MCF 10A (cell line): ENCODE measurements around the gene DUSP7. TPM values are rescaled to one million over a fixed set of nuclear protein-coding genes. Genes with fewer than 3 reads are reported as not detected.

Experiments
- BruUV-seq: library from RNA; stranded (reverse); fragments of 400-500 nt; replicated peaks from 2 replicates; lab custom pipeline; 2021; lab: Mats Ljungman, UMichigan
- CTCF ChIA-PET: fragments of 300-600 bp; sonication (Branson Sonifier 250); formaldehyde crosslinking; extraction: SDS; loops from one replicate; lab custom pipeline; 2021; ENCODE audit warnings: antibody characterized with exemption, inconsistent platforms; lab: Yijun Ruan, JAX
- POLR2A ChIA-PET: fragments of 300-600, 350-650 bp; sonication (Branson Sonifier 250); formaldehyde crosslinking; extraction: SDS; loops from one replicate; lab custom pipeline; 2020; ENCODE audit warnings: antibody characterized with exemption, inconsistent platforms; lab: Yijun Ruan, JAX
- DNase-seq: peaks from one replicate; pipeline ENCODE4 v3.0.0-alpha.2; 2018; ENCODE audit not compliant: unreplicated experiment
- H3K27ac Mint-ChIP-seq: one replicate; pipeline ENCODE4 v1.8.0; 2022; ENCODE audit warnings: mild to moderate bottlenecking, low read depth, mixed read lengths; ENCODE audit not compliant: unreplicated experiment
- H3K27me3 Mint-ChIP-seq: one replicate; pipeline ENCODE4 v1.8.0; 2022; ENCODE audit warnings: mixed read lengths; ENCODE audit not compliant: insufficient read depth, unreplicated experiment
- H3K36me3 Mint-ChIP-seq: one replicate; pipeline ENCODE4 v1.8.0; 2022; ENCODE audit warnings: mild to moderate bottlenecking, moderate library complexity, mixed read lengths; ENCODE audit not compliant: insufficient read depth, unreplicated experiment
- H3K4me1 Mint-ChIP-seq: one replicate; pipeline ENCODE4 v1.8.0; 2022; ENCODE audit warnings: mixed read lengths; ENCODE audit not compliant: insufficient read depth, unreplicated experiment
- H3K4me3 Mint-ChIP-seq: one replicate; pipeline ENCODE4 v1.8.0; 2022; ENCODE audit warnings: mild to moderate bottlenecking, moderate library complexity, mixed read lengths; ENCODE audit not compliant: unreplicated experiment
- H3K9me3 Mint-ChIP-seq: one replicate; pipeline ENCODE4 v1.8.0; 2022; ENCODE audit warnings: mixed read lengths; ENCODE audit not compliant: unreplicated experiment
- intact Hi-C: fragments of 100-400 bp; cut with micrococcal nuclease; formaldehyde crosslinking; loops from 2 replicates; pipeline ENCODE4 v1.14.1; 2022
- total RNA-seq: library from RNA; stranded (reverse); gene quantifications from 2 replicates; pipeline ENCODE4 v1.2.3, GENCODE V29; 2022
- TF ChIP-seq, protein P1 (sequence below): fragments of 200-600 bp; IDR thresholded peaks from one replicate; pipeline ENCODE4 v1.8.0; 2022; ENCODE audit warnings: antibody characterized with exemption, mild to moderate bottlenecking; ENCODE audit not compliant: unreplicated experiment

DUSP7 gene
- total RNA-seq, 1 experiment from 2014 or later = 69.1 TPM

DNA sequence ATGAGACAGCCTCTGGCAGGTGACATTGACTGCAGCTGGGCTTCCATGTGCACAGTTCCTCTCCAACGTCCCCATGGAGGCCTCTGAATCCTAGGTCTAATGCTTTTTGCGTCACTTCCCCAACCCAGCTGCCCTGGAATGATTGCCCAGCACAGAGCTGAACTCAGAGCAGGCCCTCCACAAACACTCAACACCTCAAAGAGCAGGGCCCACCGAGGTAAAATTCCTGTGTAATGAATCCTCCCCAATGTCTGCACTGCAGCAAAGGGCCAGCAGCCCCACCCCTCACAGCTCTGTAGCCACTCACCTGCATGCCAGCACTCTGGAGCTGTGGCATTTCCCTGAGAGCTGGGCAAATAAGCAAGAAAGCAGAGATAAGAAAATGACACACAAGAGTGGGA lies 42.6 kb upstream of the DUSP7 start:
- no peaks in the 10 kb centered on the region for H3K27me3 Mint-ChIP-seq
- no peak for DNase-seq
- no peak overlapping the region for H3K4me3 Mint-ChIP-seq
- no TSS peak for BruUV-seq
- CTCF ChIA-PET = interaction anchor here (0.6 to 1.4 kb wide), 2 partner anchors 46 to 55 kb away, joined by 3 to 4 read pairs; no protein-coding TSS in a partner anchor
- H3K9me3 Mint-ChIP-seq = no peaks in the 10 kb centered on the region
- TF ChIP-seq, protein P1, sequence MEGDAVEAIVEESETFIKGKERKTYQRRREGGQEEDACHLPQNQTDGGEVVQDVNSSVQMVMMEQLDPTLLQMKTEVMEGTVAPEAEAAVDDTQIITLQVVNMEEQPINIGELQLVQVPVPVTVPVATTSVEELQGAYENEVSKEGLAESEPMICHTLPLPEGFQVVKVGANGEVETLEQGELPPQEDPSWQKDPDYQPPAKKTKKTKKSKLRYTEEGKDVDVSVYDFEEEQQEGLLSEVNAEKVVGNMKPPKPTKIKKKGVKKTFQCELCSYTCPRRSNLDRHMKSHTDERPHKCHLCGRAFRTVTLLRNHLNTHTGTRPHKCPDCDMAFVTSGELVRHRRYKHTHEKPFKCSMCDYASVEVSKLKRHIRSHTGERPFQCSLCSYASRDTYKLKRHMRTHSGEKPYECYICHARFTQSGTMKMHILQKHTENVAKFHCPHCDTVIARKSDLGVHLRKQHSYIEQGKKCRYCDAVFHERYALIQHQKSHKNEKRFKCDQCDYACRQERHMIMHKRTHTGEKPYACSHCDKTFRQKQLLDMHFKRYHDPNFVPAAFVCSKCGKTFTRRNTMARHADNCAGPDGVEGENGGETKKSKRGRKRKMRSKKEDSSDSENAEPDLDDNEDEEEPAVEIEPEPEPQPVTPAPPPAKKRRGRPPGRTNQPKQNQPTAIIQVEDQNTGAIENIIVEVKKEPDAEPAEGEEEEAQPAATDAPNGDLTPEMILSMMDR = no peak
- intact Hi-C loops = no loop called here
- POLR2A ChIA-PET = no interaction called here
- H3K4me1 Mint-ChIP-seq = no peaks in the 10 kb centered on the region
- no peaks in the 10 kb centered on the region for H3K36me3 Mint-ChIP-seq
- H3K27ac Mint-ChIP-seq = no peak overlapping the region

DNA sequence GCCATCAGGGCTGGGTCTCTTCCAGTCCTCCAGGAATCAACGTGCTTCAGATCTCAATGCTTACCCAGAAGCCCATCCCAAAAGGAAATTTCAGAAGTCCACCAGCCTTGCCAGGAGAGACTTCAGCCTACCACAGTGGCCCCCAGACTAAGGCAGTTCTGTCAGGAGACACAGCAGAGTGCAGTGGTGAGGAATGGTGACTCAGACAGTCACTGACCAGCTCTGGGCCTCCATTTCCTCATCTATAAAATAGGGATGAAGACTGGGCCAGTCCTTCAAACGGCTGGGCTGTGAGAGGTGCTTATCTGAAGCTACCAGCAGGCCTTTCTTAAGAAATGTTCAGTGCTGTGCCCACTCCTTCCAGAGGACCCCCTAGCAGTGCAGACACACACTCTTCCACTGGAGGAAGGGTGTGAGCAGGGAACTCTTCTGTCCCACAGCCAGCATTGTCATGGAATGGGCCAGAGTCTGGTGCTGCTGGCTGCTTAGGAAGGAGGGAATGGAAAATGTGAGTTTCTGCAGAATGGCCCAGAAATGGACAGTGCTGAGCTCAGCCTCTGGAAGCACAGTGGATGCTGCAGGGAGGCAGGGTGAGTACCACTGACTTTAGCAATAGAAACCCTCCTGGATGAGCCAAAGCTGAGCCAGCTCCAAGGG lies 41.6 kb upstream of the DUSP7 start:
- H3K9me3 Mint-ChIP-seq = no peaks in the 10 kb centered on the region
- no peaks in the 10 kb centered on the region for H3K27me3 Mint-ChIP-seq
- no peak overlapping the region for H3K27ac Mint-ChIP-seq
- no TSS peak for BruUV-seq
- H3K36me3 Mint-ChIP-seq = no peaks in the 10 kb centered on the region
- H3K4me1 Mint-ChIP-seq = no peaks in the 10 kb centered on the region
- TF ChIP-seq, protein P1 = no peak
- POLR2A ChIA-PET = no interaction called here
- CTCF ChIA-PET = interaction anchor here (0.8 kb wide), 2 partner anchors 53 to 286 kb away, joined by 3 to 4 read pairs; no protein-coding TSS in a partner anchor
- no peak for DNase-seq
- H3K4me3 Mint-ChIP-seq = no peak overlapping the region
- intact Hi-C loops = no loop called here

DNA sequence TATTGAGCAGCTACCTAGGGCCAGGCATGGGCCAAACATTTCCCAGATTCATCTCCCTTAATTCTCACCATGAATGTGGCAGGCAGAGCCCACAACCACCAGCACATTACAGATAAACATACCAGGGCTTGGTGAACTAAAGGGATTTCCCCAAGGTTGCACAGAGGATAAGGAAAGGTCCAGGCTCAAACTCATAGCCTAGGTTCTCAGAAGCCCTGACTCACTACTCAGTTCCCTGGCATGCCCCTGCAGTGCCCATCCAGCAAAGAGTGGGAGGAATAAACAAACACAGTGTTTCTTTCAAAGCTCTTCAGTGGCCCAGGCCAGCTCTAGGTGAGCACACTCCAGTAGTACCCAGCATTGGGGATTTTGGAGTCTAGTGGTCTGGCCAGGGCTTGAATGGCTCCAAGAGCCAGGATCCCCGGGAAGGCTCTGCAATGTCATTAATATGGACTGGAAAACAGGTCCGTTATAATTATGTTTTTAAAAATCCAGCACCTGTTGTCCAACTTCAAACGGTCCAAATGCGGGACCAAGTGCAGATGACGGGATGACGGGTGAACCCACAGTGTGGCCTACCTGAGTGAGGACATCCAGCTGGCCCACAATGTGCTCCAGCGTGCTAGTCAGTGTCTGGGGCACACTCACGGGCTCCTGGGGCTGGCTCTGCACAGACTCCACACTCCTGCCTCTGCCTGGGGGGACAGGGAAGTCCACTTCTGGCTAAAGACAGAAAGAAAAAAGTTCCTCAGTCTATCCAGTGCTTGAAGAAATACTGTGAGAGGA lies 39.8 kb upstream of the DUSP7 start:
- peak overlapping the region; percentile 58 for H3K27ac Mint-ChIP-seq
- TF ChIP-seq, protein P1 = no peak
- peak; percentile 9 for DNase-seq

More for the DNA sequence above, 39.8 kb upstream of the DUSP7 start:
- Mint-ChIP-seq H3K27me3 (no peaks in the 10 kb centered on the region), H3K4me1 (no peaks in the 10 kb centered on the region), H3K4me3 (no peak overlapping the region), H3K9me3 (no peaks in the 10 kb centered on the region), H3K36me3 (no peaks in the 10 kb centered on the region)
- CTCF ChIA-PET = interaction anchor here (0.7 to 2.3 kb wide), 2 partner anchors 27 to 66 kb away, joined by 5 to 9 read pairs; no protein-coding TSS in a partner anchor
- POLR2A ChIA-PET = interaction anchor here (0.7 kb wide), 1 partner anchor 60 kb away, joined by 3 read pairs; no protein-coding TSS in a partner anchor
- BruUV-seq = no TSS peak
- intact Hi-C loops = no loop called here
